Posterior vena cava (tissue), 2 donors: ENCODE results near the gene ZNF14. TPM values are rescaled to one million over a fixed set of nuclear protein-coding genes. Genes with fewer than 3 reads are reported as not detected.
"Not testable (repeated sequence)": the region's sequence is repeated elsewhere in the genome, so short reads cannot be mapped to it uniquely, and the experiment has no call there.

ENCODE experiments used
- DNase-seq: peaks from one replicate; pipeline ENCODE4 v3.0.0-alpha.2; 2020; ENCODE audit warnings: low spot score
- intact Hi-C, 2 donors: fragments of 100-400 bp; cut with DNase I; formaldehyde crosslinking; loops; one replicate each; pipeline versions ENCODE4 v1.14.1 to v1.14.2; 2022 to 2023
- total RNA-seq, 2 donors: library from RNA; stranded (reverse); fragmentation: NEBNext Ultra II Directional; extraction: Animal tissue kit (Norgen Biotek cat#: 25700); gene quantifications; one replicate each; pipeline ENCODE4 v1.2.1, GENCODE V29; 2021
- donor health status: DM: yes; HTN: yes; CAD: no.
- donor health status: DM: yes; HTN: yes; CAD: no.

ZNF14 gene
- total RNA-seq, 2 donors from 2014 or later, result 5.0 to 6.4 TPM

DNA sequence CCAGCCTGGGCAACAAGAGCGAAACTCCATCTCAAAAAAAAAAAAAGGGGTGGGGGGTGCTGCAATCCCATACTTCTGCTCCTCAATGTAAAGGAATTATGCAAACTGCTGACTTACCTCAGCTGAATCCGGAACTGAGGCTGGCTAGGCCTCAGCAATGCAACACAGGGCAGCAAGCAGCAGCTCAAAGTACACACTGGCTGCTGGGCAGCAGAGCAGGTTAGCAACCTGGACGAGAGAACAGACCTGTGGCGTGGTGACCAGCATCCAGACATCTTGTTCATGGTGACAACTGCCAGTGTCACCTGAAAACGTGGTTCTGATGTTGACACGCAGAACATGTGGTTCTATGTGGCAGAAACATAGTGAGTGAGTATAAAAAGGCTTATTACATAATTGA, 28.1 kb downstream of the ZNF14 start:
- intact Hi-C loops, result no loop called here

DNA sequence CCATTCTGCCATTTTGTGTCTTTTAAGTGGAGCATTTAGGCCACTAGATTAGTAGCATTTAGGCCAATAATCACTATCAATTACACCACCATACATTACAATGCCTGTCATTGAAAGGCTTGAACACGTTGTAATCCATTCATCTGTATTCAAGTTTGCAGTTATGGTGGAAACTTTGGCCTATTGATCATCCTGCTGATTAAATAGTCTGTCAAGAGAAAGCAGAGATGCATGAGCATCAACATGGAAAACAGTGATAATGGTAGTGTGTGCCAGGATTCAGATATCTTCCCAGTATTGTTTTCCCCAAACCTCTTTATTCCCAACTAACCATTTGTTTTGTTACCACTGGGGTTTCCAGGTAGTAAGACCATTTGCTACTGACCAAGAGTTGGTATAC, 32.4 kb downstream of the ZNF14 start:
- DNase-seq, intact Hi-C loops: not testable (repeated sequence)

More for the DNA sequence above, 28.1 kb downstream of the ZNF14 start:
- no peak for DNase-seq

DNA sequence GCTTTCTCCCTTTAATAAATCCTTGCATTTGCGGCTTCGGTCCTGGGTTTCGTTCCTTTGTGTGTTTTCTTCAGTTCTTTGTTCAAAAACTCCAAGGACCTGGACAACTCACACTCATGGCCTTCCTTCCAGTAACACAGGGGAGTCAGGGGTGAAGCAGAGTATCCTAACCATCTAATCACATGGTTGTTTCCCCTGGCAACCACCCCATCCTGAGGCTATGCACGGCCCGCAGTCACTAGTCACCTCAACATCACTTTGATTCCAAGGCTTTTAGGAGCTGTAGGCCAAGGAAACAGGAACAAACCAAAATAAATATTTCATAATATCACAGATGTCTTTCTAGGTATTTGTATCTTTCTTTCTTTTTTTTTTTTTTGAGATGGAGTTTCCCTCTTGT, 35.3 kb downstream of the ZNF14 start:
- intact Hi-C loops, result no loop called here
- DNase-seq, result no peak

DNA sequence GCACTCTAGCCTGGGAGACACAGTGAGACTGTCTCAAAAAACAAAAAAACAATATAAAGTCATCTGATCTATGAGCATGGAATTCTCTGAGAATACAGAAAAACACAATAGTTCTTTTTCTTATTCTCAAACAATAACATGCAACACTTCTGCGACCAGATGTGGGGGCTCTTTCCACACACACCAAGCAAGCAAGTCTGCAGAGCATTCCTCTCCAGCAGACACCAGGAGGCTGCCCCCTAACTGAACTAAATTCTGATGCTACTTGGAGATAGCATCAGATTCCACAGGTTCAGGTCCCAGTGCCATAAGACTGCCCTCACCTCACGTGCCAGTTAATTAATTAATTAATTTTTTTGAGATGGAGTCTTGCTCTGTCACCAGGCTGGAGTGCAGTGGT, 36.5 kb downstream of the ZNF14 start:
- DNase-seq, result no peak
- intact Hi-C loops, result no loop called here

DNA sequence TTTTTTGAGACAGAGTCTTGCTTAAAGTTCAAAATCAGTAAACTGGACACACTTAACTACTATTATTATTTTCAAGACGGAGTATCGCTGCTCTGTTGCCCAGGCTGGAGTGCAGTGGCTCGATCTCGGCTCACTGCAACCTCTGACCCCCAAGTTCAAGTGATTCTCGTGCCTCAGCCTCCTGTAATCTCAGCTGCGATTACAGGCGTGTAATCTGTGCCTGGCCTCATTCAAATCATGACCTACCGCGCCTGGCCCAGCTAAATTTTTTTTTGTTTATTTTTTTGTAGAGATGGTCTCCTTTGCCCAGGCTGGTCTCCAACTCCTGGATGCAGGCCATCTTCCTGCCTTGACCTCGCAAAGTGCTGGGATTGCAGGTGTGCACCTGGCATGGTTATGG, 41.2 kb downstream of the ZNF14 start:
- intact Hi-C loops, result no loop called here

DNA sequence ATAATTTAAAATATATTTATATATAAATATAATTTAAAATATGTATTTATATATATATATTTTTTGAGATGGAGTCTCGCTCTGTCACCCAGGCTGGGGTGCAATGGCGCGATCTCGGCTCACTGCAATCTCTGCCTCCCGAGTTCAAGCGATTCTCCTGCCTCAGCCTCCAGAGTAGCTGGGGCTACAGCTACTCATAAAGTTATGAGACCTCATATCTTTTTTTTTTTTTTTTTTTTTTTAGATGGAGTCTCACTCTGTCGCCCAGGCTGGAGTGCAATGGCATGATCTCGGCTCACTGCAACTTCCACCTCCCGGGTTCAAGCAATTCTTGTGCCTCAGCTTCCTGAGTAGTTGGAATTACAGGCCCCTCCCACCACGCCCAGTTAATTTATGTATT, 43.9 kb downstream of the ZNF14 start:
- peak; percentile 16 for DNase-seq
- intact Hi-C loops, result not testable (repeated sequence)

More for the DNA sequence above, 41.2 kb downstream of the ZNF14 start:
- peak; percentile 32 for DNase-seq

DNA sequence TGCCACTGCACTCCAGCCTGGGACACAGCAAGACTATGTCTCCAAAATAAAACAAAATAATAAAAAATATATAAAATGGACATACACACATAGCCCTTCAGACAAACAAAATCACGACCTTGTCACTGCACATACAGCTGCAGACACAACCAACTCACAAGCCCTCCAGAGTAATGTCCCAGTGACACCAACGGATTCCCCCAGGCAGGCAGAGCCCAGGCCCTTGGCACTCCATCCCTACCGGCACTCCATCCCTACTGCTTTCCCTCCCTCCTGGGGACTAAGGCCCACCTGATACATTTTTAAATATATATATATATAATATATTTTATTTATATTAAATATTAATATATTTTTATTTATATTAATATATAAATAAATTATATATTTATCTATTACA, 45.8 kb downstream of the ZNF14 start:
- intact Hi-C loops, result no loop called here

DNA sequence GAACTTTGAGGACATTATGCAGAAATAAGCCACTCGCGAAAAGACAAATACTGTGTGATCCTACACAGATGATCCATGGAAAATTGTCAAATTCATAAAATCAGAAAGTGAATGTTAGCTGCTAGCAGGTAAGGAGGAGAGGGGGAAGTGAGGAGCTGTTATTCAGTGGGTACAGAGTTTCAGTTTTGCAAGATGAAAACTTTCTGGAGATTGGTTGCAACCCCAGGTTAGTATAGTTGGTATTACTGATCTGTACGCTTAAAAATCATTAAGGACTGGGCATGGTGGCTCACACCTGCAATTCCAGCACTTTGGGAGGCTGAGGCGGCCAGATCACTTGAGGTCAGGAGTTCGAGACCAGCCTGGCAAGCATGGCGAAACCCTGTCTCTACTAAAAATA, 46.3 kb downstream of the ZNF14 start:
- intact Hi-C loops, result no loop called here
- no peak for DNase-seq

More for the DNA sequence above, 45.8 kb downstream of the ZNF14 start:
- no peak for DNase-seq

DNA sequence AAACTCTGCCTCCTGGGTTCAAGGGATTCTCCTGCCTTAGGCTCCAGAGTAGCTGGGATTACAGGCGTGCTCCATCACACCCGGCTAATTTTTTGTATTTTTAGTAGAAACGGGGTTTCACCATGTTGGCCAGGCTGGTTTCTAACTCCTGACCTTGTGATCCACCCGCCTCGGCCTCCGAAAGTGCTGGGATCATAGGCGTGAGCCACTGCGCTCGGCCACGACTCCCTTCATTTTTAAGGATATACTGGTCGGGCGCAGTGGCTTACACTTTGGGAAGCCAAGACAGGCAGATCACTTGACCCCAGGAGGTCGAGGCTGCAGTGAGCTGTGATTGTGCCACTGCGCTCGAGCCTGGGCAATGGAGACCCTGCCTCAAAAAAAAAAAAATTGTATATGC, 46.8 kb downstream of the ZNF14 start:
- intact Hi-C loops, result not testable (repeated sequence)
- DNase-seq, result peak; percentile 53

DNA sequence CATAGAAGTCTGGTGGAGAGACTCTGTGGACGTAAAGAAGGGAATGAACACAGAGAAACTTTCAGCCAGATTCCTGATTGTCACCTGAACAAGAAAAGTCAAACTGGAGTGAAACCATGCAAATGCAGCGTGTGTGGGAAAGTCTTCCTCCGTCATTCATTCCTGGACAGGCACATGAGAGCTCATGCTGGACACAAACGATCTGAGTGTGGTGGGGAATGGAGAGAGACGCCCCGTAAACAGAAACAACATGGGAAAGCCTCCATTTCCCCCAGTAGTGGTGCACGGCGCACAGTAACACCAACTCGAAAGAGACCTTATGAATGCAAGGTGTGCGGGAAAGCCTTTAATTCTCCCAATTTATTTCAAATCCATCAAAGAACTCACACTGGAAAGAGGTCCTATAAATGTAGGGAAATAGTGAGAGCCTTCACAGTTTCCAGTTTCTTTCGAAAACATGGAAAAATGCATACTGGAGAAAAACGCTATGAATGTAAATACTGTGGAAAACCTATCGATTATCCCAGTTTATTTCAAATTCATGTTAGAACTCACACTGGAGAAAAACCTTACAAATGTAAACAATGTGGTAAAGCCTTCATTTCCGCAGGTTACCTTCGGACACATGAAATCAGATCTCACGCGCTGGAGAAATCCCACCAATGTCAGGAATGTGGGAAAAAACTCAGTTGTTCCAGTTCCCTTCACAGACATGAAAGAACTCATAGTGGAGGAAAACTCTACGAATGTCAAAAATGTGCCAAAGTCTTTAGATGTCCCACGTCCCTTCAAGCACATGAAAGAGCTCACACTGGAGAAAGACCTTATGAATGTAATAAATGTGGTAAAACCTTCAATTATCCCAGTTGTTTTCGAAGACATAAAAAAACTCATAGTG, 53.5 kb downstream of the ZNF14 start:
- DNase-seq, result no peak
- intact Hi-C loops, result no loop called here

DNA sequence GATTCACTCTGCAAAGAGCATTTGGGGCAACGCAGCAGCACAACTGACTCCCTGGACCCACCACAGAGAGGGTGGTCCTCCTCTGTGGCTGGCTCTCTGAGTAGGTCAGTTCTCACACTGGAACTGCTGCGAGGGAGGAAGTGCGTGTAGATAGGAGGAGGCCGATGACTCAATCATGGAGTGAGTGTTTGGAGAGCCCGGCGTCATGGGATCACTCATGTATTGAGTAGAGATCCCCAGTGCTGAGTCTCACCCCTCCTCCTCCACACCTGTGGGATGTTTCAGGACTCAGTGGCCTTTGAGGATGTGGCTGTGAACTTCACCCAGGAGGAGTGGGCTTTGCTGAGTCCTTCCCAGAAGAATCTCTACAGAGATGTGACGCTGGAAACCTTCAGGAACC, 55.3 kb downstream of the ZNF14 start:
- DNase-seq, result peak; percentile 36
- intact Hi-C loops, result no loop called here

DNA sequence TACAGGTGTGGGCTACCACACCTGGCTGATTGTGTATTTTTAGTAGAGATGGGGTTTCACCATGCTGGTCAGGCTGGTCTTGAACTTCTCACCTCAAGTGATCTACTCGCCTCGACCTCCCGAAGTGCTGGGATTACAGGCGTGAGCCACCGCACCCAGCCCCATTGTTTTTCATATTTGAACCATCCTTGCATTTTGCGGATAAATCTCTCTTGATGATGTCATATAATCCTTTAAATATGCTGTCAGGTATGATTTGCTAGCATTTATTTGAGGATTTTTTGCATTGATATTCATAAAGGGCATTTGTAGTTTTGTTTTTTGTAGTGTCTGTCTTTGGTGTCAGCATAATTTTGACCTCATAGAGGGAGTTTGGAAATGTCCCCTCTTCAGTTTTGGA, 58.6 kb downstream of the ZNF14 start:
- no peak for DNase-seq
- intact Hi-C loops, result no loop called here

DNA sequence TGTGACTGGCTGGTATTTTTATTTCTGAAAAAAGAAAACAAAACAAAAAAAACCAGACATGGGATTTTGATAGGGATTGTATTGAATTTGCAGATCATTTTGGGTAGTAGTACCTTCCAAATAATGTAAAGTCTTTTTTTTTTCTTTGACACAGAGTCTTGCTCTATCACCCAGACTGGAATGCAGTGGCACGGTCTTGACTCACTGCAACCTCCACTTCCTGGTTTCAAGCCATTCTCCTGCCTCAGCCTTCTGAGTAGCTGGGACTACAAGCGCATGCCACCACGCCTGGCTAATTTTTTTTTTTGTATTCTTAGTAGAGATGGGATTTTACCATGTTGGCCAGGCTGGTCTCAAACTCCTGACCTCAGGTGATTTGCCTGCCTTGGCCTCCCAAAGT, 60.1 kb downstream of the ZNF14 start:
- intact Hi-C loops, result no loop called here
- DNase-seq, result peak; percentile 5

DNA sequence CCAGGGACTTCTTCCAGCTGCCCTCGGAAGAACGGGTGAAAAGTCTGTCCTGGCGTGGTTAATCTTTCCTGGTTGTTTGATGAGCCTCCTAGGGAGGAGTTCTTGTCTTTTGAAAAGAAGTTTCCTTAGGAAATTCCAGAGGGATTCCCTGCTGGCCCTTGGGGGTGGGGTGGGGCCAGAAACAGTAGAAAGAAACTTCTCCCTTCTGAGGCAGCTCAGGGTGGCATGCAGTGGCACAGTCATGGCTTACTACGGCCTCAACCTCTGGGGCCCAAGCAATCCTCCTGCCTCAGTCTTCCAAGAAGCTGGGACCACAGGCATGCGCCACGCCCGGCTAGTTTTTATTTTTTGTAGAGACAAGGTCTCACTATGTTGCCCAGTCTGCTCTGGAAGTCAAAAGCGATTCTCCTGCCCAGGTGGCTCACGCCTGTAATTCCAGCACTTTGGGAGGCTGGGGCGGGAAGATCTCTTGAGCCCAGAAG, 62.8 kb downstream of the ZNF14 start:
- DNase-seq, result peak; percentile 35
- intact Hi-C loops, result no loop called here

DNA sequence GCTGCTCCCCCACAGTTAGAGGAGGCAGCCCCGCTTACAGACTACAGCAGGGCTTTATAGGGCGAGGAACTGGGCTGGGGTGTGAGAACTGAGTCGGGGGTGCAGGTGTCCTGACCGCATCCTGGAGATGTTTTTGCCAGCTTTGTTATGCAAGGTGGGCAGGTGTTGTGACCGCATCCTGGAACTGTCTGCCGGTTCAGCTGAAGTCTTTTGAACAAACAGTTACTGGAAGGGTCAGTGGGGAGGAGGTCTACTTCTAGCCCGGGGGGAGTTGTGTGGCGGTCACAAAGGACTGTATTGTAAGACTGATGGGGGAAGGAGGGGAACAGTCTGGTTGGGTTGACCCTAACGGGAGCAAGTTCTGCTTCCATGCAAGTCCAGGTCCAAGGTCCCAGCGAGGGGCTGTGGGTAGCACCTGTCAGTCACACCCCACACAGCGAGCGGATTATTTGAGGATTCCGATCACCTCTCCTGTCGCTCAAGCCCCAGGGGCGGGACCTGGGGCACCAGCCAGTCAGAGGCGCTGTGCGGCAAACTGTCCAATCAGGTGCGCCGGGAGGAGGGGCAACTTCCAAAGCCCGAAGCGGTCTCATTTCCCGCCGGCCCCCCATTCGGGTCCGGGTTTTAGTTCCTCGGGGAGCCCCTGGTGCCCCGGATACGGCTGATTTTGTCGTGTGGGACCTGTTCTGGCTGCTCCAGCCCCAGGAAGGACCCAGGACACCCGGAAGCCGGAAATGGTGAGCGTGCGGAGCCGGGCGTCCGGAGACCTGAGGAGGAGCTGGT, 64.5 kb downstream of the ZNF14 start, which contains the start of gene ZNF101:
Gene ZNF101, plus strand, starts transcription at position 610 of the 783 bp plus-strand sequence. Its CDS starts 125 bp downstream, at position 735.
- intact Hi-C loops, result no loop called here
- DNase-seq, result peak; percentile 98

DNA sequence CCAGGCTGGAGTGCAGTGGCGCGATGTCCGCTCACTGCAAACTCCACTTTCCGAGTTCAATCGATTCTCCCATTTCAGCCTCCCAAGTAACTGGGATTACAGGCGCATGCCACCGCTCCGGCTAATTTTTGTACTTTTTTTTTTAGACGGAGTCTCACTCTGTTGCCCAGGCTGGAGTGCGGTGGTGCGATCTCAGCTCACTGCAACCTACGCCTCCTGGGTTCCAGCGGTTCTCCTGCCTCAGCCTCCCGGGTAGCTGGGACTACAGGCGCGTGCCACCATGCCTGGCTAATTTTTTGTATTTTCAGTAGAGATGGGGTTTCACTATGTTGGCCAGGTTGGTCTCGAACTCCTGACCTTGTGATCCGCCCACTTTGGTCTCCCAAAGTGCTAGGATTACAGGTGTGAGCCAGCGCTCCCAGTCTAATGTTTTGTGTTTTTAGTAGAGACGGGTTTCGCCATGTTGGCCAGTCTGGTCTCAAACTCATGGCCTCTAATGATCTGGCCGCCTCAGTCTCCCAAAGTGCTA, 67.4 kb downstream of the ZNF14 start:
- DNase-seq, result peak; percentile 42
- intact Hi-C loops, result not testable (repeated sequence)

DNA sequence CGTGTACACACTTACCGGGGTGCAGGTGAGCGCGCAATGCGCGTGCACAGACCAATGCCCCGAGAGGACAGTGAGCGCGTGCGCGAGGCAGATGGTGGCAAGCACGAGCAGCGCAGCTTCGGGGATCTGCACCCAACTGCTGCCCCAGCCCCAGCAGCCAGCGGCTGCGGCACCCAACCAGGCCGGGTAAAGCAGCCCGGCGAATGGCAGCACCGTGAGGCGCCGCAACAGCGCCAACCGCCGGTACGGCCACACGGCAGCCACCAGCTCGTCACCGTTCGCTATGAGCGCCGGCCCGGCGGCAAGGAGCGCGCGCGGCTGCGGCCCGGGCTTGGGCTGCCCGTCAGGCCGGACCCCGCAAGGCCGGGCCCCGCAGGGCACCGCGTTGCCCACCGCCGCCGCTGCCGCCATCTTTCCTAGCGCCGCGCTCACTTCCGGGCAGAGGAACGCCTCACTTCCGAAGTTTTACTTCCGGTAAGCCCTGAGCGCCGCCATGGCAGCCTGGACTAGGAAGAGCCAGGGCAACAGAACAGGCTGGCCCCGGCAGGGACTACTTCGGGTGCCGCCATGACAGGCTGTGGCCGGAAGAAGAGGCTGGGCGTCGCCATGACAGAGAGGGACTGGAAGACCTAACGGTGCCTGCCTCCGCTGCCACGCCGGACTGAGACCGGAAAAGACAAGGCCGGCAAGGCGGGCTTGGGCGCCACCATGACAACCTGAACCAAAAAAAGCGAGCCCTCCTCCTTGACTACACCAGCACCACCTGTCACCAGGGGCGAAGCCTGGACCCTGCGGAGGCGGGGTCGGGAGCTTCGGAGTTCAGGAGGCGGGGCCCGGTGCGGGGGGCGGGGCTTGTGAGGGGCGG, 69.4 kb downstream of the ZNF14 start, which contains the start of gene ATP13A1:
Gene ATP13A1, minus strand, starts transcription at position 421 of the 865 bp plus-strand sequence. Its CDS starts 10 bp downstream, at position 411.
- intact Hi-C loops, result no loop called here
- peak; percentile 99 for DNase-seq

DNA sequence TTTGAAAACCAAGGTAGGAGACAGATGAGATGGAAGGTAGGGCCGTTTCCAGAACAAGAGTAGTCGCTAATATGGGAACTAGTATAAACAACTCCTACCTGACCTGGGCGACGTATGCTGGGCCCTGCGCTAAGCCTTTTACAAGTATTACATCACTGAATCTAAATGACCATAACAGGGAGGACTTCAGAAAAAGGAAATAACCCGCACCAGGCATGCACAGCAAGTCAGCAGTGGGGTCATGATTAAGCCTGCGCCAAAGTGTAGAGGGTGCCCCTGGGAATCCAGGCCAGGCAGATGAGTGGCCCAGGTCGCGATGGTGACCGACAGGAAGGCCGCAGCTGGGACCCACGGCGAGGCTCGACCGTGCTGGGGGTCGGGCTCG, 70.0 kb downstream of the ZNF14 start:
- intact Hi-C loops, result no loop called here
- no peak for DNase-seq

DNA sequence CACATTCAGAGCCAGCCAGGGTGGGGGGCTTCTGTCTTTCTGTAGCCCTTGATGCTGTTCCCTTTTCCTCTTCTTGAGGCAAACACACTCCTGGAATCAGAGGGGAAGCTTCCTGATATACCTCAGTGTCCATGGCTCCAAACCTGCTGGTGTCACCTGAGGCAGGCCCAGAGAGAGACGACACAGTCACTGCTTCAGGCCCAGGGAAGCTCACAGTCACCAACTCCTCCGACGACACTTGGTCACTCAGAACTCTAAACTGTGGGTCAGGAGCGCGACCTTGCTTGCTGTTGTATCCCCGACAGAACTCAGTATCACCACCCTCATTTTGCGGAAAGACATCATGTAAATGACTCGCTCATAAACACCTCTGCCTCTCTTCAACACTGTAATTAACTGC, 70.6 kb downstream of the ZNF14 start:
- DNase-seq, result peak; percentile 64
- intact Hi-C loops, result no loop called here
